ENCODE data around the gene TPST1. TPM values are rescaled to one million over a fixed set of nuclear protein-coding genes. Genes with fewer than 3 reads are reported as not detected.
"Not testable (repeated sequence)": the region's sequence is repeated elsewhere in the genome, so short reads cannot be mapped to it uniquely, and the experiment has no call there.

TPST1 gene
- total RNA-seq, 2 donors from 2014 or later = 9.0 to 9.3 TPM

DNA sequence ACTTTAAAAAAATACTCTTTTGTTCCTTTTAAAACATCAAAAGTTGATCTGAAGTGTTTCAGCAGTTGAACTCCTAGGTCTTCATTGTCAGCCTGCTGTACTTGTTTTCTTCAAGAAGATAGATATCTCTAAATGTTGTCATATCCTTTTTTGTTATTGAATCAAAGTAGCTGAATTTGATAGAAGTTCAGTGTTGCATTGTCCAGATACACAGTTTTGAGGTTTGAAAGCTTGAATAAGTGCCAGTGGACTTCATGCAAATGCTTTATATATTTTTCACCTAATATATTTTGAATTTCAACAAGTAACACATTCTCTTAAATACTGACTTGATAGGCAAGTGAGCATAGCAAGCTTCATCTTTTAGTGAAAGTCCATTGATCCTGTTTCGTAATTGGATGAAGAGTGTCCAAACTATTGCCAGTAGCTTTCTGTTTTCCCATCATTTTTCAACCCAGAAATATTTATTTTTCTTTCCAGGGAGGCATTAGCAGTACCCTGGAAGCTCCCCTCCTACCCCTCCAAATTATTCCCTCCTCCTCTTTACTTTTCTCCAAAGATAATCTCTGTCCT is 114.4 kb downstream of the TPST1 start:
- no peaks in the 10 kb centered on the region for H3K27me3 ChIP-seq
- DNase-seq (ENCODE audit: low spot score) = no peak
- no peak overlapping the region for H3K4me3 ChIP-seq
- H3K4me1 ChIP-seq = no peaks in the 10 kb centered on the region
- H3K9me3 ChIP-seq = no peaks in the 10 kb centered on the region
- H3K27ac ChIP-seq = no peak overlapping the region
- H3K36me3 ChIP-seq = no peaks in the 10 kb centered on the region
- TF ChIP-seq, protein P1, sequence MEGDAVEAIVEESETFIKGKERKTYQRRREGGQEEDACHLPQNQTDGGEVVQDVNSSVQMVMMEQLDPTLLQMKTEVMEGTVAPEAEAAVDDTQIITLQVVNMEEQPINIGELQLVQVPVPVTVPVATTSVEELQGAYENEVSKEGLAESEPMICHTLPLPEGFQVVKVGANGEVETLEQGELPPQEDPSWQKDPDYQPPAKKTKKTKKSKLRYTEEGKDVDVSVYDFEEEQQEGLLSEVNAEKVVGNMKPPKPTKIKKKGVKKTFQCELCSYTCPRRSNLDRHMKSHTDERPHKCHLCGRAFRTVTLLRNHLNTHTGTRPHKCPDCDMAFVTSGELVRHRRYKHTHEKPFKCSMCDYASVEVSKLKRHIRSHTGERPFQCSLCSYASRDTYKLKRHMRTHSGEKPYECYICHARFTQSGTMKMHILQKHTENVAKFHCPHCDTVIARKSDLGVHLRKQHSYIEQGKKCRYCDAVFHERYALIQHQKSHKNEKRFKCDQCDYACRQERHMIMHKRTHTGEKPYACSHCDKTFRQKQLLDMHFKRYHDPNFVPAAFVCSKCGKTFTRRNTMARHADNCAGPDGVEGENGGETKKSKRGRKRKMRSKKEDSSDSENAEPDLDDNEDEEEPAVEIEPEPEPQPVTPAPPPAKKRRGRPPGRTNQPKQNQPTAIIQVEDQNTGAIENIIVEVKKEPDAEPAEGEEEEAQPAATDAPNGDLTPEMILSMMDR (IDR thresholded peaks at IDR 0.05) = no peak

DNA sequence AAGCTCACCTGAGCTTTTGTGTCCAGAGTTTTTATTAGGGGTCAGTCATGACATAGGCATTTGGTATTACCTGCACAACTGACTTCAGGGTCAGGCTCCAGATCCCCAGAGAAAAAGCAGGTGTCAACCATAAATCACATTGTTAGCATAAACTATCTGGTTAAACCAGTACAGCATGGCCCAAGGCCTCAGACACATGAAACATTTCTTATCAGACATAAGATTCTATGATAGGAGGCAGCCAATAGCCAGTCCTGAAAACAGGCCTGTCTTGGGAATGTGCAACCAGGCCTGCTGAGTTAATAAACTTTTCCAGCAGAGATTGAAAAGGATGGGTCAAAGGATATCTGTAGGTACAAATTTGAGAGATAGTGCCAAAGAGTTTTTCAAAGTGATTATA is 116.1 kb downstream of the TPST1 start:
- H3K27me3 ChIP-seq = no peaks in the 10 kb centered on the region
- H3K36me3 ChIP-seq = no peaks in the 10 kb centered on the region
- H3K9me3 ChIP-seq = no peaks in the 10 kb centered on the region
- no peaks in the 10 kb centered on the region for H3K4me1 ChIP-seq
- no peak overlapping the region for H3K4me3 ChIP-seq
- H3K27ac ChIP-seq = no peak overlapping the region
- TF ChIP-seq, protein P1 (IDR thresholded peaks at IDR 0.05) = no peak
- no peak for DNase-seq (ENCODE audit: low spot score)

DNA sequence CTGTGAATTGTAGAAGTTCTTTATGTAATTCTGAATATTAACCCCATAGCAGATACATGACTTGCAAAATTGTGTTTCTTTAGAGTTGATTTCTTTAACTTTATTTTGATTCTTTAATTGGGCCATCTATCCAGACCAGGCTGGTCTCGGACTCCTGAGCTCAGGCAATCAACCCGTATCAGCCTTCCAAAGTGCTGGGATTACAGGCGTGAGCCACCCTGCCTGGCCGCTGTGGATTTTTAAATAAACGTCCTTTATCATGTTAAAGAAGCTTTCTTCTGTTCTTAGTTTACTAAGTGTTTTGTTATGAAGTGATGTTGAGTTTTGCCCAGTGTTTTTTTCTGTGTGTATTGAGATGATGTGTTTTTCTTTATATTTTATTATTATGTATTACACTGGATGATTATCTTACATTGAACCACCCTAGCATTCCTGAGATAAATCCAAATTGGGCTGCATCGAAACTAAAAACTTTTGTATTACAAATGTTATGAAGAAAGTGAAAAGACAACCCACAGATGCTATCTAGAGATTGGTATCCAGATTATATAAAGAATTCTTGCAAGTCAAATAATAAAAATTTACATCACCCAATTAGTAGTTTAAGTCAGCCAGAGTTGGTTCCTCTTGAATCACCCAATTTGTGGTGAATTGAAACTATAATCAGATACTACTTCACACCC is 118.1 kb downstream of the TPST1 start:
- Histone ChIP-seq H3K27me3 (no peaks in the 10 kb centered on the region), H3K36me3 (no peaks in the 10 kb centered on the region), H3K4me3 (no peak overlapping the region), H3K9me3 (no peaks in the 10 kb centered on the region), H3K4me1 (no peaks in the 10 kb centered on the region), H3K27ac (no peak overlapping the region)
- TF ChIP-seq, protein P1 (IDR thresholded peaks at IDR 0.05) = no peak
- no peak for DNase-seq (ENCODE audit: low spot score)

DNA sequence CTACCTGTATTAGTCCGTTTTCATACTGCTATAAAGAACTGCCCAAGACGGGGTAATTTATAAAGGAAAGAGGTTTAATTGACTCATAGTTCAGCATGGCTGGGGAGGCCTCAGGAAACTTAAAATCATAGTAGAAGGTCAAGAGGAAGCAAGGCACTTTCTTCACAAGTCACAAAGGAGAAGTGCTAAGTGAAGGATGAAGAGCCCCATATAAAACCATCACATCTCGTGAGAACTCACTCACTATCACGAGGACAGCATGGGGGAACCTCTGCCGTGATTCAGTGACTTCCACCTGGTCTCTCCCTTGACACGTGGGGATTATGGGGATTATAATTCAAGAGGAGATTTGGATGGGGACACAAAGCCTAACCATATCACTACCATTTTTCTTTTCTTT is 119.9 kb downstream of the TPST1 start:
- not testable (repeated sequence) for H3K4me1 ChIP-seq; H3K36me3 ChIP-seq; H3K27me3 ChIP-seq; DNase-seq (ENCODE audit: low spot score); H3K4me3 ChIP-seq; H3K9me3 ChIP-seq; H3K27ac ChIP-seq

DNA sequence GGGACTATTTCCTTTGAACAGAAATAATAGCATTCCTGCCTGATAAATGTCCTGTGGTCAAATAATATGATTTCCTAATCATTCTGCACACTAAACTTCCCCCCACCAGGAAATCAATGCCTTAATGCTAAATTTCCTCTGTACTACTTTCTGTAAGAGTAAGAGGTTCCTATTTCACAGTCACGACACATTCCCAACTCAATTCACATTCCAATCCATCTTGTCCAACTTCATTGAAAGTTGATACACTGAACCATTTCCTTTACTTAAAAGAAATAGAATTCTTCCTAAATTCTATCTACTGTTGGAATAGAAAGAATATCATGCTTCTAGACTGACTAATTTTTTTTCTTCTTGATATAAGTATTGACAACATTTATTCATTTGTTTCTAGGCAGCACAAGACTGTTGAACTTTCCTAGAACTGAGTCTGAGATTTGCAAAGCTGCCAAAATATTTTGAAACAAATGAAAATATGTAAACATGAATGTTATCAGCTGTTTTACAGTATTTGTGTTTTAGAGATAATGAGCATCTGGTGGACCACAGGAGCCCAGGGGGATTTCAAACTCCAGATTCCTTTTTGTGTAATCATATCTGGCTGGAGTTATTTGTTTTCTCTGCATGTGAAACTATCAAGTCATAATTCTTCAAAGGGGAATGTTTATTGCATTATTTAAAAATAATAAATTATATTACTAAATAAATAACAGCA is 121.5 kb downstream of the TPST1 start:
- Histone ChIP-seq H3K4me3 (no peak overlapping the region), H3K4me1 (peaks cover 0 to 5% of the 10 kb centered on the region in 2 donors), H3K27me3 (no peaks in the 10 kb centered on the region), H3K9me3 (no peaks in the 10 kb centered on the region), H3K36me3 (no peaks in the 10 kb centered on the region), H3K27ac (no peak overlapping the region)
- DNase-seq (ENCODE audit: low spot score) = no peak
- TF ChIP-seq, protein P1 (IDR thresholded peaks at IDR 0.05) = no peak

DNA sequence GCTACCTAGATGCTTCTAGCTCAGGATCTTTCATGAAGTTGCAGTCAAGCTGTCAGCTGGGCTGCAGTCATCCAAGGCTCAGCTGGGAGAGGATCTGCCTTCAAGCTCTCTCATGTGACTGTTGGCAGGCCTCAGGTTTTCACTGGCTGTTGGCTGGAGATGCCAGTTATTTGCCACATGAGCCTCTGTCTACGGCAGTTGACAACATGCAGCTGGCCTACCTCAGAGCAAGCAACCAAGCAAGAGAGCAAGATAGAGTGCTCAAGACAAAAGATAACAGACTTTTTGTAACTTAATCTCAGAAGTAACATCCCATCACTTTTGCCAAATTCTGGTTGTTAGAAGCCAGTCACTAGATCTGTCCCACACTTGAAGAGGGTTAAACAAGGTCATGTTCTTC is 125.8 kb downstream of the TPST1 start:
- no peaks in the 10 kb centered on the region for H3K9me3 ChIP-seq
- H3K36me3 ChIP-seq = no peaks in the 10 kb centered on the region
- H3K27me3 ChIP-seq = no peaks in the 10 kb centered on the region
- H3K4me1 ChIP-seq = peaks cover 0 to 5% of the 10 kb centered on the region in 2 donors
- TF ChIP-seq, protein P1 (IDR thresholded peaks at IDR 0.05) = no peak
- no peak overlapping the region for H3K4me3 ChIP-seq
- H3K27ac ChIP-seq = peak overlapping the region in 1 of 2 donors; percentile 65
- peak; percentile 70 for DNase-seq (ENCODE audit: low spot score)
